Body of pancreas (tissue), 4 donors: ENCODE results near the gene KRT76. TPM values are rescaled to one million over a fixed set of nuclear protein-coding genes. Genes with fewer than 3 reads are reported as not detected.

Experiments
- ATAC-seq: fragments of 150-250 bp; one replicate; pipeline ENCODE4 v1.9.1; 2016
- DNase-seq, 4 donors: peaks; one replicate each; pipeline ENCODE4 v3.0.0-alpha.2; 2019
- H3K27ac ChIP-seq, 4 donors: fragments of 200-600 bp; sonication (generic); 1 replicate in 3 of 4; 2 replicates in 1 of 4; pipeline versions ENCODE4 v1.5.1 to v1.6.1; 2016 to 2019; ENCODE audit warnings: mild to moderate bottlenecking in 1 of 4, mixed read lengths in 1 of 4, moderate library complexity in 1 of 4
- H3K27me3 ChIP-seq, 2 donors: fragments of 200-600 bp; sonication (generic); one replicate each; pipeline ENCODE4 v1.6.0; 2016; ENCODE audit warnings: mild to moderate bottlenecking in 1 of 2
- H3K36me3 ChIP-seq, 2 donors: fragments of 200-600 bp; sonication (generic); replicated peaks in 1 of 2; 2 replicates each; pipeline ENCODE4 v1.5.1; 2016; ENCODE audit warnings: low read depth in 2 of 2; ENCODE audit not compliant: insufficient read depth in 1 of 2
- H3K4me1 ChIP-seq: fragments of 200-600 bp; sonication (generic); one replicate; pipeline ENCODE4 v1.6.0; 2016
- H3K4me3 ChIP-seq, 2 donors: fragments of 200-600 bp; sonication (generic); 1 replicate in 1 of 2; 2 replicates in 1 of 2; pipeline ENCODE4 v1.5.1; 2016 to 2019
- H3K9me3 ChIP-seq, 3 donors: fragments of 200-600 bp; sonication (generic); 1 replicate in 2 of 3; 2 replicates in 1 of 3; pipeline ENCODE4 v1.5.1; 2016
- POLR2A ChIP-seq, 3 donors: fragments of 450-650 bp; IDR thresholded peaks; one replicate each; pipeline ENCODE4 v1.6.1; 2016; ENCODE audit warnings: antibody characterized with exemption in 3 of 3, mild to moderate bottlenecking in 2 of 3
- WGBS, 2 donors: methylation state at CpG; one replicate each; pipeline ENCODE4 v1.1.5; 2017; 5-methylcytosine and 5-hydroxymethylcytosine counted together
- intact Hi-C: fragments of 100-400 bp; cut with DNase I; formaldehyde crosslinking; loops from one replicate; pipeline ENCODE4 v1.15.1; 2023
- total RNA-seq, 2 donors: library from RNA; depleted of rRNA; stranded (reverse); fragments of >200 nt; gene quantifications; one replicate each; pipeline ENCODE4 v1.1.0, GENCODE V29; 2016
- TF ChIP-seq, protein P1 (sequence below), 7 experiments: fragments of 450-650 bp in 4 of 7; fragments of 200-600 bp in 3 of 7; sonication (generic) in 3 of 7; IDR thresholded peaks; one replicate each; pipeline ENCODE4 v1.5.1; 2016 to 2019; ENCODE audit warnings: antibody characterized with exemption in 7 of 7

KRT76 gene
- total RNA-seq, 2 donors from 2014 or later = not detected

DNA sequence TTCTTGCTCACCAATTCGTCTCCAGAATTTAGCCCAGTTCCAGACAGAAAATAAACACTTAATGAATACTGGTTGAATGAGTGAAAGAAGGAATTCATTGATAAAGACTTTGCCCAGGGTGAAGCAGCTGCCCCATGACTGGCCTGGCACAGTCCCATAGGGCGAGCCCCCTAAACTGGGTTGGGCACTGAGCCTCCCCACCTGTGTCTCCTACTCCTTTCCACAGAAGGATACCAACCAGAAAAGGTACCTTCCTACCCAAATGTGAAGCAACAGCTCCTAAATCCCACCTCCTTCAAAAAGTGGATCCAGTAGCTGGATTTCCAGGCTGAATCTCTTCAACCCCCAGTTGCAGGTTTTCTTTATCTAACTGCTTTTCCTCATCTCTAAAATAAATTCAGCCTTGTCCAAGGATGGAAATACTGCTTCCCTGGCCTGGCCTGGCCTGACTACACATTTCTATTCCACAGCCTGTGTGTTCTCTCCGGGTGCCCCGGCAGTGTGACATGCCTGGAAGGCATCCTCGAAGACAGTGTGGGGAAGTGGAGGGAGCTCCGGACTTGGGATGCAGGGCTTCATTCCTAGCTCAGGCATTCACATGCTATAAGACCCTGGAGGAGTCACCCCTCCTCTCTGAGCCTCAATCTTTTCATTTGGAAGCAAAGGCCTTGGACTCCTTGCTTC is 11.2 kb upstream of the KRT76 start:
- no peak overlapping the region for H3K4me3 ChIP-seq
- ATAC-seq (no peak), DNase-seq (no peak)
- TF ChIP-seq POLR2A (IDR thresholded peaks at IDR 0.05) = no peak
- TF ChIP-seq, protein P1, sequence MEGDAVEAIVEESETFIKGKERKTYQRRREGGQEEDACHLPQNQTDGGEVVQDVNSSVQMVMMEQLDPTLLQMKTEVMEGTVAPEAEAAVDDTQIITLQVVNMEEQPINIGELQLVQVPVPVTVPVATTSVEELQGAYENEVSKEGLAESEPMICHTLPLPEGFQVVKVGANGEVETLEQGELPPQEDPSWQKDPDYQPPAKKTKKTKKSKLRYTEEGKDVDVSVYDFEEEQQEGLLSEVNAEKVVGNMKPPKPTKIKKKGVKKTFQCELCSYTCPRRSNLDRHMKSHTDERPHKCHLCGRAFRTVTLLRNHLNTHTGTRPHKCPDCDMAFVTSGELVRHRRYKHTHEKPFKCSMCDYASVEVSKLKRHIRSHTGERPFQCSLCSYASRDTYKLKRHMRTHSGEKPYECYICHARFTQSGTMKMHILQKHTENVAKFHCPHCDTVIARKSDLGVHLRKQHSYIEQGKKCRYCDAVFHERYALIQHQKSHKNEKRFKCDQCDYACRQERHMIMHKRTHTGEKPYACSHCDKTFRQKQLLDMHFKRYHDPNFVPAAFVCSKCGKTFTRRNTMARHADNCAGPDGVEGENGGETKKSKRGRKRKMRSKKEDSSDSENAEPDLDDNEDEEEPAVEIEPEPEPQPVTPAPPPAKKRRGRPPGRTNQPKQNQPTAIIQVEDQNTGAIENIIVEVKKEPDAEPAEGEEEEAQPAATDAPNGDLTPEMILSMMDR (IDR thresholded peaks at IDR 0.05) = no peak
- 80 to 83% methylated on average over 6 of the region's 6 CpGs for whole genome bisulfite sequencing, 2 donors
- H3K27me3 ChIP-seq = no peaks in the 10 kb centered on the region
- H3K4me1 ChIP-seq = no peaks in the 10 kb centered on the region
- no peak overlapping the region for H3K27ac ChIP-seq
- H3K36me3 ChIP-seq = no peaks in the 10 kb centered on the region
- intact Hi-C loops = no loop called here
- H3K9me3 ChIP-seq = no peaks in the 10 kb centered on the region

DNA sequence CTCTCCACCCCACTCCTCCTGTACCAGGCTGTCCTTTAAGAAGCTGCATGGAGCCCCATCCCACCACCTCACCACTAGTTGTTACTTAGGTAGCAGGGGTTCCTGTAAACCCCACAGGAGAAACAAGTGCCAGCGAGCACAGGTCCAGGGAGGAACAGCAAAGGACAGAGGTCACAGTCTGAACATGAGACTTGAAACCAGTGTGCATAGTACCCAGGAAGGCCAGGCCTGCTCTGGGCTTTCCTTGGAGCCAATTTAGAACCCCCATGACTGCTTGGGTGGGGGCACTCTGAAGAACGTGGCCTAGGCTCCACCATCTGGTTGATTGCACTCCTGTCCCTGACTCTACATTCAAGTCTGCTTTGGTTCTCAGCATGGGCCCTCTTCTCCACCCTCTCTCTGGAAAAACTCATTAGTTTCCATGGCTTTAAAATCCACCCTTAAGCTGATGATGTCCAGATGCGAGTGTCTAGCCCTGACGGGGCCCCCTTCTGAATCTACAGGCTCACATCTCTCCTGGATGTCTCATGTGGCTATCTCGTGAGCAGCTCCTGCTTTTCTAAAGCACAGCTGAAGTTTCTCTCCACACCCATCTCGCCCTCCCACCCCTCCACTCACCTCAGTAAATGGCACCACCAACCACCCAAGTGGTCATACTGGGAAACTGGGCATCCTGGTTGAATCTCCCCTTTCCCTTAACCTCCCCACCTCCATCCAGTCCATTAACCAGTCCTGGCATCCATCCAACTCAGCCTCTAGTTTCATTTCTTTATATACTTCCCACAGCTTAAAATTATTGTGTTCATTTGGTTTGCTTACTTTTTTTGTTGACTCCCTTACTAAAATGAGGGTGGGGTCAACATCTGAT is 10.4 kb upstream of the KRT76 start:
- Histone ChIP-seq H3K27me3 (no peaks in the 10 kb centered on the region), H3K9me3 (no peaks in the 10 kb centered on the region), H3K27ac (no peak overlapping the region), H3K4me3 (no peak overlapping the region), H3K36me3 (no peaks in the 10 kb centered on the region), H3K4me1 (no peaks in the 10 kb centered on the region)
- ATAC-seq = no peak
- intact Hi-C loops = no loop called here
- no peak for TF ChIP-seq POLR2A (IDR thresholded peaks at IDR 0.05)
- TF ChIP-seq, protein P1 (IDR thresholded peaks at IDR 0.05) = no peak
- no peak for DNase-seq
- WGBS, 2 donors = 63 to 75% methylated on average over 4 to 6 of the region's 6 CpGs

DNA sequence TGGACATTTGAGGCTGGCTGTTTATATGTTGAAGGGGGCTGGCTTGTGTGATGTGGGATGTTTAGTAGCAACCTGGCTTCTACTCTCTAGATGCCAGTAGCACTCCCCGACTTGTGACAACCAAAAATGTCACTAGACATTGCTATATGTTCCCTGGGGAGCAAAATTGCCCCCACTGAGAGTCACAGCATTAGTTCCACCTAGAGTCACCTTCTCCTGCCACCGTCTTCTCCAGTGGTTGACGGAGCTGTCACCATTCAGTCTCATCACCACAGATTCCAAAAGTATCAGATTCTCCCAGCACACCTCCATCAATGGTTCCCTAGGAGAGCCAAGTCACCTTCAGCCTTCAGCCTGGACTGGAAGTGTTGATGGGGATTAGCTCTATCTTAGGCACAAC is 7.8 kb upstream of the KRT76 start:
- Histone ChIP-seq H3K4me3 (no peak overlapping the region), H3K27me3 (no peaks in the 10 kb centered on the region), H3K27ac (no peak overlapping the region), H3K4me1 (no peaks in the 10 kb centered on the region), H3K36me3 (no peaks in the 10 kb centered on the region), H3K9me3 (no peaks in the 10 kb centered on the region)
- 43 to 100% methylated on average over 1 to 3 of the region's 3 CpGs for WGBS, 2 donors
- intact Hi-C loops = no loop called here
- ATAC-seq (no peak), DNase-seq (no peak)
- TF ChIP-seq, protein P1 (IDR thresholded peaks at IDR 0.05) = no peak
- TF ChIP-seq POLR2A (IDR thresholded peaks at IDR 0.05) = no peak

DNA sequence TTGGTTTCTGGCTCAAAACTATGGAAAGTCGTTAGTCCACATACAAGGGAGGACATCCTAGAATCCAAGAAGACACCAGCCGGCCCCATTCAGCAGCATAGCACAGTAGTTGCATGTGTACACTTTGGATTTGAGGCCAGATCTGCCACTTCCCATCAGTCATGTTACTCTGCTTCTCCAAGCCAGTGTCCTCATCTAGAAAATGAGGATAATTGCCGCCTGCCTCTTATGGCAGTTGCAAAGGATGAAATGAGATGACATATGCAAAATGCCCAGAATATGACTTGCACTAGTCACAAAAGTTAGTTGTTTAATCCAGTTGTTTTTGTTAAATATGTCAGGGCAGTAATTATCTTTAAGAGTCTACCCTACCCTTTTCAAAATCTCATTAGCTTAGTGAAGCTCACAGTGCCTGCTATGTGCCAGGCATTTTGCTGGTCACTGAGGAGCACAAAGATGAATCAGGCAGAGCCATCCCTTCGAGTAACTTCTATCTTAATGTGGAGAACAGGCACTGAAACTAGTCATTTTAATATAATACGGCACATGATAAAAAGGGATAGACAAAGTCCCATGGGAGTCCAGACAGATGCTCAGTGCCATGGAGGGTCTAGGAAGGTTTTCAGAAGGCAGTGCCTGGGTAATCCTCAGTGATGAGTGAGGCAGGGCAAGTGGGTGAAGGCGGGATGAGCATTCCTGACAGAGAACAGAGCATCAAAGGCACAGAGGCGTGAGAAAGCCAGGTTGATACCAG is 6.6 kb upstream of the KRT76 start:
- ATAC-seq (no peak), DNase-seq (no peak)
- no peak overlapping the region for H3K4me3 ChIP-seq
- H3K4me1 ChIP-seq = no peaks in the 10 kb centered on the region
- no peak overlapping the region for H3K27ac ChIP-seq
- no peaks in the 10 kb centered on the region for H3K36me3 ChIP-seq
- intact Hi-C loops = no loop called here
- no peaks in the 10 kb centered on the region for H3K9me3 ChIP-seq
- 63 to 78% methylated on average over 7 of the region's 7 CpGs for WGBS, 2 donors
- no peak for TF ChIP-seq POLR2A (IDR thresholded peaks at IDR 0.05)
- TF ChIP-seq, protein P1 (IDR thresholded peaks at IDR 0.05) = no peak
- no peaks in the 10 kb centered on the region for H3K27me3 ChIP-seq
